IMR-90 (cell line): ENCODE data around the gene CPNE2. TPM values are rescaled to one million over a fixed set of nuclear protein-coding genes. Genes with fewer than 3 reads are reported as not detected.

ENCODE experiments used
- ATAC-seq: fragments of 200-7000 bp; cut with Tn5 transposase; 2 replicates; pipeline ENCODE4 v1.9.1; 2020; ENCODE audit warnings: low read depth, mild to moderate bottlenecking, moderate library complexity
- BruUV-seq: library from RNA; stranded (reverse); fragments of 400-500 nt; replicated peaks from 2 replicates; lab custom pipeline; 2021; lab: Mats Ljungman, UMichigan
- CTCF ChIA-PET: fragments of 300-600 bp; formaldehyde crosslinking; extraction: SDS; loops from one replicate; lab custom pipeline; 2021; ENCODE audit warnings: antibody characterized with exemption; lab: Yijun Ruan, JAX
- POLR2A ChIA-PET: fragments of 300-600 bp; sonication (Branson Sonifier 250); formaldehyde crosslinking; loops from one replicate; lab custom pipeline; 2022; ENCODE audit warnings: antibody characterized with exemption; ENCODE audit not compliant: unreplicated experiment; lab: Charles Lee
- DNase-seq: peaks from one replicate; pipeline ENCODE4 v3.0.0; 2013
- H2AFZ ChIP-seq: replicated peaks from 2 replicates; pipeline ENCODE3; 2013; ENCODE audit warnings: low read length, mild to moderate bottlenecking; ENCODE audit not compliant: poor library complexity
- H2AK5ac ChIP-seq: 2 replicates; pipeline ENCODE4 v1.6.1; 2013; ENCODE audit warnings: low read depth, low read length, inconsistent platforms
- H2AK9ac ChIP-seq: replicated peaks from 2 replicates; pipeline ENCODE3; 2013; ENCODE audit warnings: mild to moderate bottlenecking, low read depth, low read length, moderate library complexity; ENCODE audit not compliant: poor library complexity
- H2BK120ac ChIP-seq: 2 replicates; pipeline ENCODE4 v1.6.1; 2013; ENCODE audit warnings: low read depth, low read length, inconsistent platforms
- H2BK15ac ChIP-seq: 3 replicates; pipeline ENCODE4 v1.6.1; 2013; ENCODE audit warnings: low read depth, low read length, inconsistent platforms
- H2BK20ac ChIP-seq: 2 replicates; pipeline ENCODE4 v1.6.1; 2013; ENCODE audit warnings: low read depth, mild to moderate bottlenecking, inconsistent platforms, low read length, moderate library complexity
- H2BK5ac ChIP-seq: 2 replicates; pipeline ENCODE4 v1.6.1; 2013; ENCODE audit warnings: mild to moderate bottlenecking, low read depth, low read length, inconsistent platforms; ENCODE audit not compliant: poor library complexity, severe bottlenecking
- H3K14ac ChIP-seq: replicated peaks from 2 replicates; pipeline ENCODE4 v1.6.1; 2013; ENCODE audit warnings: low read depth, low read length, inconsistent platforms
- H3K18ac ChIP-seq: 2 replicates; pipeline ENCODE4 v1.6.1; 2013; ENCODE audit warnings: low read depth, low read length, control low read depth
- H3K23ac ChIP-seq: 2 replicates; pipeline ENCODE4 v1.6.1; 2013; ENCODE audit warnings: low read depth, low read length, inconsistent platforms
- H3K27ac ChIP-seq: 2 replicates; pipeline ENCODE4 v1.5.1; 2013; ENCODE audit warnings: mild to moderate bottlenecking, control low read depth, low read length; ENCODE audit not compliant: insufficient read depth
- H3K27me3 ChIP-seq: 2 replicates; pipeline ENCODE4 v1.6.1; 2013; ENCODE audit warnings: low read length; ENCODE audit not compliant: control insufficient read depth, insufficient read depth
- H3K36me3 ChIP-seq: 2 replicates; pipeline ENCODE4 v1.6.1; 2013; ENCODE audit warnings: low read length, mixed read lengths; ENCODE audit not compliant: control insufficient read depth, insufficient read depth
- H3K4ac ChIP-seq: 2 replicates; pipeline ENCODE4 v1.6.1; 2013; ENCODE audit warnings: low read depth, low read length, inconsistent platforms
- H3K4me1 ChIP-seq: 2 replicates; pipeline ENCODE4 v1.6.1; 2013; ENCODE audit warnings: low read length, mixed read lengths; ENCODE audit not compliant: control insufficient read depth, insufficient read depth
- H3K4me2 ChIP-seq: 2 replicates; pipeline ENCODE4 v1.6.1; 2013; ENCODE audit warnings: low read depth, mild to moderate bottlenecking, control low read depth, low read length, moderate library complexity
- H3K4me3 ChIP-seq: 2 replicates; pipeline ENCODE4 v1.5.1; 2013; ENCODE audit warnings: low read depth, mild to moderate bottlenecking, control low read depth, low read length, moderate library complexity; ENCODE audit not compliant: insufficient read depth
- H3K56ac ChIP-seq: 2 replicates; pipeline ENCODE4 v1.6.1; 2013; ENCODE audit warnings: low read length, inconsistent platforms; ENCODE audit not compliant: insufficient read depth; ENCODE audit errors: extremely low read depth
- H3K79me1 ChIP-seq, 2 experiments: 2 replicates each; pipeline ENCODE4 v1.6.1; 2013; ENCODE audit warnings: low read length in 2 of 2, inconsistent platforms in 1 of 2, low read depth in 1 of 2
- H3K9ac ChIP-seq: 2 replicates; pipeline ENCODE4 v1.6.1; 2013; ENCODE audit warnings: low read depth, low read length, control low read depth
- H3K9me1 ChIP-seq: 2 replicates; pipeline ENCODE4 v1.6.1; 2013; ENCODE audit warnings: low read length, inconsistent platforms; ENCODE audit not compliant: insufficient read depth
- H3K9me3 ChIP-seq: 2 replicates; pipeline ENCODE4 v1.6.1; 2013; ENCODE audit warnings: low read length; ENCODE audit not compliant: control insufficient read depth, insufficient read depth
- H4K20me1 ChIP-seq: 2 replicates; pipeline ENCODE4 v1.6.1; 2013; ENCODE audit warnings: low read length, inconsistent platforms; ENCODE audit not compliant: insufficient read depth
- H4K5ac ChIP-seq: 2 replicates; pipeline ENCODE4 v1.6.1; 2013; ENCODE audit warnings: mild to moderate bottlenecking, low read depth, low read length, control low read depth
- H4K8ac ChIP-seq, 2 experiments: 2 replicates each; pipeline ENCODE4 v1.6.1; 2013; ENCODE audit warnings: low read depth in 2 of 2, low read length in 2 of 2, control low read depth in 1 of 2, inconsistent platforms in 1 of 2
- H4K91ac ChIP-seq: 2 replicates; pipeline ENCODE4 v1.6.1; 2013; ENCODE audit warnings: low read depth, low read length, inconsistent platforms; ENCODE audit not compliant: insufficient read depth
- BHLHE40 ChIP-seq: fragments of 150-350 bp; IDR thresholded peaks from 2 replicates; pipeline ENCODE4 v1.6.1; 2016; ENCODE audit warnings: mild to moderate bottlenecking, low read depth, low read length
- CEBPB ChIP-seq: IDR thresholded peaks from 2 replicates; pipeline ENCODE4 v1.6.1; 2012; ENCODE audit warnings: low read depth, low read length, improper control_type of control experiment
- CHD1 ChIP-seq: IDR thresholded peaks from 2 replicates; pipeline ENCODE4 v1.6.1; 2012; ENCODE audit warnings: low read depth, low read length, improper control_type of control experiment
- ELK1 ChIP-seq: fragments of 150-350 bp; IDR thresholded peaks from 2 replicates; pipeline ENCODE4 v1.6.1; 2016; ENCODE audit warnings: low read depth, mild to moderate bottlenecking, low read length, moderate library complexity, borderline replicate concordance
- FOS ChIP-seq: fragments of 150-350 bp; IDR thresholded peaks from 2 replicates; pipeline ENCODE4 v1.6.1; 2016; ENCODE audit warnings: low read depth, low read length
- MAFK ChIP-seq: IDR thresholded peaks from 2 replicates; pipeline ENCODE4 v1.6.1; 2012; ENCODE audit warnings: low read depth, low read length, improper control_type of control experiment
- MAZ ChIP-seq: IDR thresholded peaks from 2 replicates; pipeline ENCODE4 v1.6.1; 2012; ENCODE audit warnings: low read depth, mild to moderate bottlenecking, low read length, improper control_type of control experiment, moderate library complexity, borderline replicate concordance
- MXI1 ChIP-seq: IDR thresholded peaks from 2 replicates; pipeline ENCODE4 v1.6.1; 2012; ENCODE audit warnings: low read depth, mild to moderate bottlenecking, low read length, moderate library complexity, borderline replicate concordance
- NFE2L2 ChIP-seq: fragments of 150-350 bp; IDR thresholded peaks from 2 replicates; pipeline ENCODE4 v1.6.1; 2016; ENCODE audit warnings: low read depth, mild to moderate bottlenecking, low read length
- POLR2A ChIP-seq: IDR thresholded peaks from 2 replicates; pipeline ENCODE4 v1.6.1; 2012; ENCODE audit warnings: mild to moderate bottlenecking, low read depth, low read length
- RAD21 ChIP-seq: IDR thresholded peaks from 2 replicates; pipeline ENCODE4 v1.6.1; 2012; ENCODE audit warnings: low read length, improper control_type of control experiment
- RCOR1 ChIP-seq: IDR thresholded peaks from 2 replicates; pipeline ENCODE4 v1.6.1; 2012; ENCODE audit warnings: mild to moderate bottlenecking, low read length, improper control_type of control experiment; ENCODE audit not compliant: insufficient replicate concordance
- RFX5 ChIP-seq: IDR thresholded peaks from 2 replicates; pipeline ENCODE4 v1.8.0; 2012; ENCODE audit warnings: low read depth, mild to moderate bottlenecking, low read length, moderate library complexity
- SMC3 ChIP-seq: fragments of 150-350 bp; IDR thresholded peaks from 2 replicates; pipeline ENCODE4 v1.6.1; 2016; ENCODE audit warnings: low read depth, mild to moderate bottlenecking, antibody characterized with exemption, low read length, moderate library complexity
- WGBS, 2 experiments: methylation state at CpG; one replicate each; pipeline versions ENCODE4 v1.1.5 to v1.1.7; 2013; ENCODE audit warnings: missing lambda C conversion rate in 2 of 2; ENCODE audit not compliant: insufficient read length in 1 of 2; ENCODE audit errors: extremely low coverage in 2 of 2; 5-methylcytosine and 5-hydroxymethylcytosine counted together
- dilution Hi-C: fragments of 300-500 bp; cut with HindIII; formaldehyde crosslinking; loops from one replicate; pipeline ENCODE4 v1.14.3; 2018; ENCODE audit warnings: low sequenced_read_pairs; ENCODE audit not compliant: unreplicated experiment
- in situ Hi-C: fragments of 300-500 bp; cut with MboI; formaldehyde crosslinking; loops from 3 replicates; pipeline ENCODE4 v1.14.3; 2019; ENCODE audit warnings: low sequenced_read_pairs, inconsistent platforms, mixed read lengths
- intact Hi-C: fragments of 100-400 bp; cut with micrococcal nuclease; formaldehyde crosslinking; loops from 2 replicates; pipeline ENCODE4 v1.10.0; 2022
- polyA plus RNA-seq, 3 experiments: library from polyadenylated mRNA; depleted of rRNA; stranded (reverse); fragments of >200 nt; gene quantifications; 2 replicates each; pipeline ENCODE4 v1.2.3, GENCODE V29; 2012; ENCODE audit warnings: low replicate concordance in 1 of 3
- total RNA-seq: library from RNA; depleted of rRNA; stranded (reverse); fragments of >200 nt; gene quantifications from 2 replicates; pipeline ENCODE4 v1.2.3, GENCODE V29; 2012
- TF ChIP-seq, protein P1 (sequence below): fragments of 150-350 bp; IDR thresholded peaks from 2 replicates; pipeline ENCODE4 v1.6.1; 2017; ENCODE audit warnings: mild to moderate bottlenecking, antibody characterized with exemption, low read length, low read depth
- TF ChIP-seq, protein P2 (sequence below): conservative IDR thresholded peaks from 2 replicates; pipeline ENCODE4 v1.5.1; 2012; ENCODE audit warnings: mild to moderate bottlenecking, low read depth, low read length, improper control_type of control experiment

The CPNE2 gene
- total and polyA plus RNA-seq, 2 of the 4 experiments (the other 2 are of a cell fraction): 15.4 to 48.0 TPM

DNA sequence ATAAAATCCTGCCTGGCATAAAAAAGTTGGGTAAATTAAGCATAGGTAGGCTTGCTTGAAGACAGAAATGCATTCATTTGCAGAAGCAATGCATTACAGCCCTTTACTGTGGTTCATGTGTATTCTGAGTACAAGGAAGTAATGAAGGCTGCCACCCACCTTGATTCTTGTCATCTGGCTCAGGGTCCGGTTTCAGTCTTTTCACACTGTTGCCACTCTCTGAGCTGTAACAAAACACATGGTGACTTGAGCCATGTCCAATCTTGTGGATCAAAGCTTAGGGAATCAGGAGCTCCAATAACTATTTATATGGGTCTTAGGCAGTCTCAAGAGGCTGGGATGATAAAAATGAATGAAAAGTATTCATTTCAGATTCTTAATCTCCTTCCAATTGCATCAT, 71.5 kb downstream of the CPNE2 start:
- dilution Hi-C loops: no loop called here
- POLR2A ChIA-PET: no interaction called here

More for the DNA sequence above, 71.5 kb downstream of the CPNE2 start:
- H2BK15ac ChIP-seq: no peak overlapping the region
- DNase-seq (no peak), ATAC-seq (no peak)
- no peak overlapping the region for H2BK120ac ChIP-seq
- H4K8ac ChIP-seq: no peak overlapping the region
- H2AFZ ChIP-seq: no peak overlapping the region
- H3K27me3 ChIP-seq: no peaks in the 10 kb centered on the region
- H3K4me2 ChIP-seq: no peak overlapping the region
- no peak overlapping the region for H3K14ac ChIP-seq
- no TSS peak for BruUV-seq
- H3K36me3 ChIP-seq: peaks cover 30% of the 10 kb centered on the region
- no peak overlapping the region for H3K9ac ChIP-seq
- no peaks in the 10 kb centered on the region for H3K9me1 ChIP-seq
- intact Hi-C loops: no loop called here
- no peak overlapping the region for H4K91ac ChIP-seq
- H3K79me1 ChIP-seq: peaks cover 5 to 8% of the 10 kb centered on the region in 2 experiments; a peak in 1 of 4 replicates
- no peaks in the 10 kb centered on the region for H3K4me1 ChIP-seq
- no peak overlapping the region for H2BK5ac ChIP-seq
- no peak overlapping the region for H3K23ac ChIP-seq
- H4K5ac ChIP-seq: no peak overlapping the region
- TF ChIP-seq FOS (no peak), MAZ (no peak), MXI1 (no peak), ELK1 (no peak), SMC3 (no peak), MAFK (no peak), BHLHE40 (no peak), CEBPB (no peak), RCOR1 (no peak), POLR2A (no peak), NFE2L2 (no peak), RFX5 (no peak), RAD21 (no peak), CHD1 (no peak)
- TF ChIP-seq, protein P1, sequence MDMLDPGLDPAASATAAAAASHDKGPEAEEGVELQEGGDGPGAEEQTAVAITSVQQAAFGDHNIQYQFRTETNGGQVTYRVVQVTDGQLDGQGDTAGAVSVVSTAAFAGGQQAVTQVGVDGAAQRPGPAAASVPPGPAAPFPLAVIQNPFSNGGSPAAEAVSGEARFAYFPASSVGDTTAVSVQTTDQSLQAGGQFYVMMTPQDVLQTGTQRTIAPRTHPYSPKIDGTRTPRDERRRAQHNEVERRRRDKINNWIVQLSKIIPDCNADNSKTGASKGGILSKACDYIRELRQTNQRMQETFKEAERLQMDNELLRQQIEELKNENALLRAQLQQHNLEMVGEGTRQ: no peak
- TF ChIP-seq, protein P2, sequence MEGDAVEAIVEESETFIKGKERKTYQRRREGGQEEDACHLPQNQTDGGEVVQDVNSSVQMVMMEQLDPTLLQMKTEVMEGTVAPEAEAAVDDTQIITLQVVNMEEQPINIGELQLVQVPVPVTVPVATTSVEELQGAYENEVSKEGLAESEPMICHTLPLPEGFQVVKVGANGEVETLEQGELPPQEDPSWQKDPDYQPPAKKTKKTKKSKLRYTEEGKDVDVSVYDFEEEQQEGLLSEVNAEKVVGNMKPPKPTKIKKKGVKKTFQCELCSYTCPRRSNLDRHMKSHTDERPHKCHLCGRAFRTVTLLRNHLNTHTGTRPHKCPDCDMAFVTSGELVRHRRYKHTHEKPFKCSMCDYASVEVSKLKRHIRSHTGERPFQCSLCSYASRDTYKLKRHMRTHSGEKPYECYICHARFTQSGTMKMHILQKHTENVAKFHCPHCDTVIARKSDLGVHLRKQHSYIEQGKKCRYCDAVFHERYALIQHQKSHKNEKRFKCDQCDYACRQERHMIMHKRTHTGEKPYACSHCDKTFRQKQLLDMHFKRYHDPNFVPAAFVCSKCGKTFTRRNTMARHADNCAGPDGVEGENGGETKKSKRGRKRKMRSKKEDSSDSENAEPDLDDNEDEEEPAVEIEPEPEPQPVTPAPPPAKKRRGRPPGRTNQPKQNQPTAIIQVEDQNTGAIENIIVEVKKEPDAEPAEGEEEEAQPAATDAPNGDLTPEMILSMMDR: no peak
- H2AK9ac ChIP-seq: no peak overlapping the region
- no peak overlapping the region for H3K4me3 ChIP-seq
- no peak overlapping the region for H3K4ac ChIP-seq
- in situ Hi-C loops: no loop called here
- WGBS, 2 experiments: 78% methylated on average over 1 of the region's 1 CpG; no CpG with 5 or more reads in 1 of the 2 experiments
- H2AK5ac ChIP-seq: no peak overlapping the region
- no peak overlapping the region for H3K56ac ChIP-seq
- H4K20me1 ChIP-seq: no peaks in the 10 kb centered on the region
- CTCF ChIA-PET: no interaction called here
- no peak overlapping the region for H2BK20ac ChIP-seq
- H3K18ac ChIP-seq: no peak overlapping the region
- H3K27ac ChIP-seq: no peak overlapping the region
- no peaks in the 10 kb centered on the region for H3K9me3 ChIP-seq
